Heart right ventricle (tissue), 16 donors: ENCODE results near the gene ADAMTS8. TPM values are rescaled to one million over a fixed set of nuclear protein-coding genes. Genes with fewer than 3 reads are reported as not detected.

Experiments
- ATAC-seq, 8 donors: fragments of 200-7000 bp; cut with Tn5 transposase; one replicate each; pipeline ENCODE4 v1.9.1; 2020; ENCODE audit warnings: mild to moderate bottlenecking in 8 of 8, moderate library complexity in 8 of 8, moderate number of reproducible peaks in 1 of 8
- DNase-seq, 2 donors: peaks; one replicate each; pipeline ENCODE4 v3.0.0-alpha.2; 2020
- H3K27ac ChIP-seq, 10 donors: fragments of 200-600 bp; sonication (generic) in 2 of 10; one replicate each; pipeline versions ENCODE4 v1.5.0 to v1.8.0; 2020 to 2022; ENCODE audit warnings: mild to moderate bottlenecking in 3 of 10
- H3K27me3 ChIP-seq, 7 donors: fragments of 200-600 bp; one replicate each; pipeline ENCODE4 v1.8.0; 2021 to 2022; ENCODE audit warnings: mild to moderate bottlenecking in 2 of 7
- H3K36me3 ChIP-seq, 9 donors: fragments of 200-600 bp; sonication (generic) in 1 of 9; one replicate each; pipeline versions ENCODE4 v1.5.0 to v1.8.0; 2020 to 2022; ENCODE audit warnings: mild to moderate bottlenecking in 2 of 9
- H3K4me1 ChIP-seq, 9 donors: fragments of 200-600 bp; sonication (generic) in 1 of 9; one replicate each; pipeline versions ENCODE4 v1.5.0 to v1.8.0; 2020 to 2022; ENCODE audit warnings: mild to moderate bottlenecking in 4 of 9
- H3K4me3 ChIP-seq, 10 donors: fragments of 200-600 bp; sonication (generic) in 2 of 10; one replicate each; pipeline versions ENCODE4 v1.5.0 to v1.8.0; 2020 to 2022; ENCODE audit warnings: mild to moderate bottlenecking in 7 of 10, moderate library complexity in 2 of 10
- H3K9me3 ChIP-seq, 11 donors: fragments of 200-600 bp in 10 of 11; sonication (generic) in 2 of 11; one replicate each; pipeline versions ENCODE4 v1.5.0 to v1.8.0; 2013 to 2022; ENCODE audit warnings: mild to moderate bottlenecking in 2 of 11, control low read depth in 1 of 11, moderate library complexity in 1 of 11
- CTCF ChIP-seq, 9 donors: fragments of 200-600 bp; sonication (generic) in 2 of 9; IDR thresholded peaks; one replicate each; pipeline versions ENCODE4 v1.5.0 to v1.8.0; 2021 to 2022; ENCODE audit warnings: antibody characterized with exemption in 9 of 9, mild to moderate bottlenecking in 5 of 9, moderate library complexity in 1 of 9
- WGBS, 2 donors: extraction: QIAGEN DNeasy Blood & Tissue Kit; methylation state at CpG; one replicate each; pipeline ENCODE4 v1.1.7; 2013; ENCODE audit warnings: inconsistent platforms in 1 of 2; 5-methylcytosine and 5-hydroxymethylcytosine counted together
- intact Hi-C, 10 donors: fragments of 100-400 bp; cut with DNase I; formaldehyde crosslinking; loops; one replicate each; pipeline versions ENCODE4 v1.11.1 to v1.14.2; 2022
- polyA plus RNA-seq, 2 donors: library from polyadenylated mRNA; stranded (reverse); fragments of 200-250 nt; gene quantifications; one replicate each; pipeline ENCODE4 v1.2.3, GENCODE V29; 2013
- total RNA-seq, 10 donors: library from RNA; stranded (reverse); fragmentation: NEBNext Ultra II Directional in 3 of 10; extraction: Animal tissue kit (Norgen Biotek cat#: 25700) in 3 of 10; gene quantifications; one replicate each; pipeline versions ENCODE4 v1.2.1 to v1.2.4, GENCODE V29; 2021 to 2023
- donor health status: Arrhythmogenic right ventricular cardiomyopathy.
- donor health status: ischemic (EF 13 %, LVEDD 7.1; RV severe dilation, severe dysfunction).
- donor health status: healthy with polysubstance abuse.
- donor health status: DM: no; HTN: yes; CAD: no.
- donor health status: DM: no; HTN: no; CAD: no.
- donor health status: ischemic (EF 25% LVEDD 6.9; RV normal size, moderate dysfunction).
- donor health status: ischemic (EF 25% LVEDD 5.7; RV mildly dilated, moderate dysfunction).
- donor health status: healthy.
- donor health status: DM: yes; HTN: yes; CAD: no.
- donor health status: Ischemic cardiomyopathy.
- donor health status: ischemic (EF 35%, LVEDD 5.7; RV mildly dilated, moderate dysfunction).
- donor health status: nonischemic (EF 11% LVEDD 7.7; RV severe dilation, severe dysfunction).
- donor health status: DM: yes; HTN: yes; CAD: no.
- donor health status: PGD.
- donor health status: ischemic (EF 29% LVEDD 5.4; RV normal size, mild dysfunction).
- donor health status: nonischemic (EF 23%, LVEDD 6.1; RV moderate dilation, normal function).

The ADAMTS8 gene
- total and polyA plus RNA-seq, 12 donors: 0.28 to 2.6 (median 1.1) TPM

GRCh38 chr11:130427581-130428315 is 661 bp downstream of the ADAMTS8 start:
- Histone ChIP-seq H3K4me3 (peak overlapping the region; percentile 28 to 58 (median 46)), H3K27ac (no peak overlapping the region), H3K9me3 (no peaks in the 10 kb centered on the region), H3K4me1 (peaks cover 5 to 24% (median 18%) of the 10 kb centered on the region in 9 donors), H3K36me3 (no peaks in the 10 kb centered on the region), H3K27me3 (peaks cover 0 to 65% (median 26%) of the 10 kb centered on the region in 7 donors)
- DNase-seq (no peak), ATAC-seq (peak in 7 of 8 donors; percentile 6 to 33 (median 17))
- peak in 3 of 9 donors; percentile 30 to 43 (median 36) for TF ChIP-seq CTCF (IDR thresholded peaks at IDR 0.05)
- intact Hi-C loops: loop anchor here in 7 of 10 donors (2.0 to 10.0 kb wide), 3 partner anchors 213 to 215 kb away; no protein-coding TSS in a partner anchor
- WGBS, 2 donors: 1% methylated on average over 73 to 83 of the region's 84 CpGs

DNA sequence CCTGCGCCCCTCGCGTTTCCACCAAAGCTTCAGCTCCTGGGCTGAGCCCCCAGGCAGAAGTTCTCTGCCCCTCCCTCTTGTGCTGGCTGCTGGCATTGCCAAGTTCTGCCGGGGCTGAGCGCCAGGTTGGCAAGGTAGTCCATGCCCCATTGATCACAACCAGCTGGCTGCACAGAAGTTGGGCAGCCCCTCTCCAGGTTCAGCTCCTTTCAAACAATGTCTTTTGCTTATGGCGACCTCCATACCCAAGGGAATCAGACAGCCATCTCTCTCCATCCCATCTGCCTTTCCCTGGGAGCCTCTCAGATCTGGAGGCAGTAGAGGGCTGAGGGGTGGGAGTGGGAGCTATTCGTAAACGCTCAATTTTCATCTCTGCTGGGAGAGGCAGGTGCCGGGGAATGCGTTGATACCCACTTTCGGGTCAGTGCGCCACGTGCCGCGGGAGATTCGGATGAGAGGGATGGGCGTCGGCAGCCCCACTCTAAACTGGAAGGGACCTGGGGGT is 1.5 kb downstream of the ADAMTS8 start:
- Histone ChIP-seq H3K4me1 (peaks cover 5 to 24% (median 18%) of the 10 kb centered on the region in 9 donors), H3K9me3 (no peaks in the 10 kb centered on the region), H3K4me3 (peak overlapping the region in 6 of 10 donors; percentile 33 to 54 (median 51)), H3K36me3 (no peaks in the 10 kb centered on the region), H3K27me3 (peaks cover 0 to 65% (median 26%) of the 10 kb centered on the region in 7 donors), H3K27ac (no peak overlapping the region)
- ATAC-seq (peak in 1 of 8 donors; percentile 25), DNase-seq (no peak)
- intact Hi-C loops: loop anchor here in 5 of 10 donors (2.0 to 10.0 kb wide), 3 partner anchors 212 to 215 kb away; no protein-coding TSS in a partner anchor
- WGBS, 2 donors: 41 to 42% methylated on average over 18 of the region's 18 CpGs
- TF ChIP-seq CTCF (IDR thresholded peaks at IDR 0.05): no peak

GRCh38 chr11:130426223-130426836 is 2.1 kb downstream of the ADAMTS8 start:
- peaks cover 5 to 24% (median 18%) of the 10 kb centered on the region in 9 donors for H3K4me1 ChIP-seq
- peaks cover 0 to 65% (median 26%) of the 10 kb centered on the region in 7 donors for H3K27me3 ChIP-seq
- H3K4me3 ChIP-seq: no peak overlapping the region
- H3K9me3 ChIP-seq: no peaks in the 10 kb centered on the region
- intact Hi-C loops: loop anchor here in 5 of 10 donors (2.0 to 10.0 kb wide), 3 partner anchors 212 to 214 kb away; no protein-coding TSS in a partner anchor
- no peak for DNase-seq
- peak in 6 of 8 donors; percentile 32 to 69 (median 36) for ATAC-seq
- no peak overlapping the region for H3K27ac ChIP-seq
- no peak for TF ChIP-seq CTCF (IDR thresholded peaks at IDR 0.05)
- H3K36me3 ChIP-seq: no peaks in the 10 kb centered on the region
- 50 to 67% methylated on average over 5 of the region's 5 CpGs for WGBS, 2 donors

- no peak for ATAC-seq
- 83 to 94% methylated on average over 8 of the region's 8 CpGs for WGBS, 2 donors
- intact Hi-C loops: loop anchor here in 3 of 10 donors (5.0 to 10.0 kb wide), 2 partner anchors 210 to 213 kb away; no protein-coding TSS in a partner anchor
- Histone ChIP-seq H3K9me3 (no peaks in the 10 kb centered on the region), H3K27me3 (peaks cover 0 to 56% (median 24%) of the 10 kb centered on the region in 7 donors), H3K27ac (no peak overlapping the region), H3K4me3 (no peak overlapping the region), H3K36me3 (no peaks in the 10 kb centered on the region), H3K4me1 (peaks cover 9 to 29% (median 22%) of the 10 kb centered on the region in 9 donors)
- TF ChIP-seq CTCF (IDR thresholded peaks at IDR 0.05): no peak
- DNase-seq: no peak
Observed at GRCh38 chr11:130425156-130425555, 3.3 kb downstream of the ADAMTS8 start.
